Neural progenitor cell (in vitro differentiated cells): ENCODE measurements around the gene GNG7. TPM values are rescaled to one million over a fixed set of nuclear protein-coding genes. Genes with fewer than 3 reads are reported as not detected.

Experiments
- DNase-seq: peaks from one replicate; pipeline ENCODE4 v3.0.0-alpha.2; 2016; ENCODE audit warnings: low spot score
- H2AFZ ChIP-seq: fragments of 200-600 bp; sonication (generic); replicated peaks from 2 replicates; pipeline ENCODE4 v1.6.1; 2016; ENCODE audit warnings: antibody characterized with exemption
- H3F3A ChIP-seq: fragments of 200-600 bp; sonication (generic); 2 replicates; pipeline ENCODE4 v1.6.1; 2016; ENCODE audit warnings: antibody characterized with exemption, low read depth
- H3K27ac ChIP-seq: fragments of 200-600 bp; sonication (generic); 2 replicates; pipeline ENCODE4 v1.5.1; 2016; ENCODE audit warnings: mild to moderate bottlenecking
- H3K27me3 ChIP-seq: fragments of 200-600 bp; sonication (generic); 2 replicates; pipeline ENCODE4 v1.6.1; 2016; ENCODE audit warnings: mild to moderate bottlenecking, moderate library complexity
- H3K36me3 ChIP-seq: fragments of 200-600 bp; sonication (generic); 2 replicates; pipeline ENCODE4 v1.5.1; 2016
- H3K4me1 ChIP-seq: fragments of 200-600 bp; sonication (generic); 2 replicates; pipeline ENCODE4 v1.6.1; 2016; ENCODE audit warnings: mixed run types
- H3K4me2 ChIP-seq: fragments of 200-600 bp; sonication (generic); 2 replicates; pipeline ENCODE4 v1.6.1; 2016
- H3K4me3 ChIP-seq: fragments of 200-600 bp; sonication (generic); 2 replicates; pipeline ENCODE4 v1.5.1; 2016
- H3K79me2 ChIP-seq: fragments of 200-600 bp; sonication (generic); 2 replicates; pipeline ENCODE4 v1.6.1; 2016; ENCODE audit warnings: low read depth
- H3K9ac ChIP-seq: fragments of 200-600 bp; sonication (generic); 2 replicates; pipeline ENCODE4 v1.6.1; 2016
- H3K9me3 ChIP-seq: fragments of 200-600 bp; sonication (generic); 2 replicates; pipeline ENCODE4 v1.5.1; 2016; ENCODE audit warnings: low read depth
- H4K20me1 ChIP-seq: fragments of 200-600 bp; sonication (generic); 2 replicates; pipeline ENCODE4 v1.6.1; 2016; ENCODE audit warnings: low read depth
- H3K27ac Mint-ChIP-seq: 3 replicates; pipeline ENCODE4 v1.8.0; 2021; ENCODE audit warnings: mixed read lengths
- H3K27me3 Mint-ChIP-seq: 2 replicates; pipeline ENCODE4 v1.8.0; 2022; ENCODE audit warnings: low read depth, mild to moderate bottlenecking, inconsistent platforms, moderate library complexity, mixed read lengths; ENCODE audit not compliant: insufficient read depth
- H3K36me3 Mint-ChIP-seq: 3 replicates; pipeline ENCODE4 v1.8.0; 2021; ENCODE audit warnings: mixed read lengths
- H3K4me1 Mint-ChIP-seq: 3 replicates; pipeline ENCODE4 v1.8.0; 2021; ENCODE audit warnings: mixed read lengths
- H3K4me3 Mint-ChIP-seq: 3 replicates; pipeline ENCODE4 v1.8.0; 2021; ENCODE audit warnings: mild to moderate bottlenecking, moderate library complexity, mixed read lengths
- H3K9me3 Mint-ChIP-seq: 3 replicates; pipeline ENCODE4 v1.8.0; 2020; ENCODE audit warnings: mixed read lengths
- CTCF ChIP-seq: fragments of 200-600 bp; sonication (generic); IDR thresholded peaks from 2 replicates; pipeline ENCODE4 v1.5.1; 2017; ENCODE audit warnings: antibody characterized with exemption, mild to moderate bottlenecking
- EZH2 ChIP-seq: fragments of 200-600 bp; sonication (generic); IDR thresholded peaks from 2 replicates; pipeline ENCODE4 v1.6.1; 2017; ENCODE audit warnings: antibody characterized with exemption, mild to moderate bottlenecking, moderate library complexity
- EZH2phosphoT487 ChIP-seq: fragments of 200-600 bp; sonication (generic); IDR thresholded peaks from 2 replicates; pipeline ENCODE4 v1.6.1; 2017; ENCODE audit warnings: antibody characterized with exemption
- total RNA-seq: library from RNA; depleted of rRNA; stranded (reverse); fragments of >200 nt; gene quantifications from 2 replicates; pipeline ENCODE4 v1.2.3, GENCODE V29; 2015; ENCODE audit warnings: low replicate concordance

Gene GNG7
- total RNA-seq, 1 donor from 2014 or later, result 7.0 TPM

DNA sequence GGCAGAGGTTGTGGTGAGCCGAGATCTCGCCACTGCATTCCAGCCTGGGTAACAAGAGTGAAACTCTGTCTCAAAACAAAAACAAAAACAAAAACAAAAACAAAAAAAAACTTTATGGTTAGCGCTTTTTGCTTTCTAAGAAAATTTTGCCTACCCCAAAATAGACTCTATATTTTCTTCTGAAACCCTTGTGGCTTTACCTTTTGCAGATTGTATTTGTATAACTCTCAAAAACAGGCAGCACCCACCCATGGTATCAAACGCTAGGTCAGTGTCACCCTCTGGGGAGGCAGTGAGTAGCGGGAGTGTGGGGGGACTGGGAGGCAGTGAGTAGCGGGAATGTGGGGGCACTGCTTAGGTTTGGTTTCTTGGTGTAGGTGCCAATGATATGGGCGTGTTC, 44.9 kb upstream of the GNG7 start:
- no peaks in the 10 kb centered on the region for H3K9me3 ChIP-seq
- H4K20me1 ChIP-seq, result no peaks in the 10 kb centered on the region
- Mint-ChIP-seq H3K36me3 (no peaks in the 10 kb centered on the region), H3K27ac (no peak overlapping the region), H3K27me3 (peaks cover 21% of the 10 kb centered on the region), H3K4me1 (no peaks in the 10 kb centered on the region), H3K9me3 (no peaks in the 10 kb centered on the region), H3K4me3 (no peak overlapping the region)
- DNase-seq, result no peak
- no peak overlapping the region for H3K4me3 ChIP-seq
- no peak overlapping the region for H3K4me2 ChIP-seq
- no peaks in the 10 kb centered on the region for H3K36me3 ChIP-seq
- H3F3A ChIP-seq, result no peaks in the 10 kb centered on the region
- TF ChIP-seq EZH2, result no peak
- no peak for TF ChIP-seq EZH2phosphoT487
- no peak for TF ChIP-seq CTCF
- no peak overlapping the region for H3K27ac ChIP-seq
- no peaks in the 10 kb centered on the region for H3K4me1 ChIP-seq
- no peak overlapping the region for H3K9ac ChIP-seq
- H3K27me3 ChIP-seq, result peaks cover 66% of the 10 kb centered on the region
- no peaks in the 10 kb centered on the region for H3K79me2 ChIP-seq
- no peak overlapping the region for H2AFZ ChIP-seq

- H3K4me1 Mint-ChIP-seq, result peaks cover 7% of the 10 kb centered on the region
- H3K4me2 ChIP-seq, result no peak overlapping the region
- H3K79me2 ChIP-seq, result peaks cover 4% of the 10 kb centered on the region
- H3K9me3 ChIP-seq, result no peaks in the 10 kb centered on the region
- no peak for DNase-seq
- peaks cover 2% of the 10 kb centered on the region for H3K9me3 Mint-ChIP-seq
- TF ChIP-seq EZH2, result no peak
- TF ChIP-seq EZH2phosphoT487, result no peak
- no peak for TF ChIP-seq CTCF
- H4K20me1 ChIP-seq, result peaks cover 14% of the 10 kb centered on the region
- H3K27me3 Mint-ChIP-seq, result peaks cover 27% of the 10 kb centered on the region
- H3K4me3 Mint-ChIP-seq, result no peak overlapping the region
- no peak overlapping the region for H3K27ac ChIP-seq
- no peaks in the 10 kb centered on the region for H3K36me3 Mint-ChIP-seq
- no peak overlapping the region for H3K27ac Mint-ChIP-seq
- H3K4me3 ChIP-seq, result no peak overlapping the region
- no peaks in the 10 kb centered on the region for H3K36me3 ChIP-seq
- H3K4me1 ChIP-seq, result no peaks in the 10 kb centered on the region
- peaks cover 75% of the 10 kb centered on the region for H3K27me3 ChIP-seq
- no peak overlapping the region for H3K9ac ChIP-seq
- H3F3A ChIP-seq, result peaks cover 5% of the 10 kb centered on the region
- no peak overlapping the region for H2AFZ ChIP-seq
Observed at GRCh38 chr19:2744113-2744512, 41.6 kb upstream of the GNG7 start.

GRCh38 chr19:2743099-2743498, 40.6 kb upstream of the GNG7 start:
- peaks cover 6% of the 10 kb centered on the region for H3K79me2 ChIP-seq
- no peak overlapping the region for H3K4me3 ChIP-seq
- no peak overlapping the region for H3K27ac ChIP-seq
- H3K4me1 ChIP-seq, result no peaks in the 10 kb centered on the region
- H4K20me1 ChIP-seq, result peaks cover 14% of the 10 kb centered on the region
- Mint-ChIP-seq H3K27me3 (peaks cover 23% of the 10 kb centered on the region), H3K36me3 (no peaks in the 10 kb centered on the region), H3K4me3 (no peak overlapping the region), H3K4me1 (peaks cover 13% of the 10 kb centered on the region), H3K27ac (no peak overlapping the region), H3K9me3 (peaks cover 2% of the 10 kb centered on the region)
- no peaks in the 10 kb centered on the region for H3K9me3 ChIP-seq
- TF ChIP-seq CTCF, result no peak
- TF ChIP-seq EZH2, result no peak
- no peak for TF ChIP-seq EZH2phosphoT487
- no peaks in the 10 kb centered on the region for H3K36me3 ChIP-seq
- H3K9ac ChIP-seq, result no peak overlapping the region
- peaks cover 6% of the 10 kb centered on the region for H3F3A ChIP-seq
- H3K27me3 ChIP-seq, result peaks cover 65% of the 10 kb centered on the region
- no peak for DNase-seq
- H2AFZ ChIP-seq, result no peak overlapping the region
- H3K4me2 ChIP-seq, result no peak overlapping the region

DNA sequence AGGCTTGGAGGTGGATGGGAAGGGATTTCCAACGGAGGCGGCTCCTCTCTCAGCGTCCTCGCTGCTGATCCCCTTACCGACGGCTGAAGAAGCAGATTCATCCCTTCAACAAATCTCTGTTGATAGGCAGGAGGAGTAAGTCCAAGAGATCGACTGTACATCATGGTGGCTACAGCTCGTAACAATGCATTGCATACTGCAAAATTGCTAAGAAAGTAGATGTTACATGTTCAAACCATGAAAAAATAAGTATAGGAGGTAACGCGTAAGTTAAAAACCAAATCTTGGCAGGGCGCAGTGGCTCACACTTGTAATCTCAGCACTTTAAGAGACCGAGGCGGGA, 37.8 kb upstream of the GNG7 start:
- Histone ChIP-seq H3K9me3 (no peaks in the 10 kb centered on the region), H3K4me3 (no peak overlapping the region), H3K27me3 (peaks cover 42% of the 10 kb centered on the region), H2AFZ (no peak overlapping the region), H3K36me3 (no peaks in the 10 kb centered on the region), H3K4me2 (no peak overlapping the region), H3K4me1 (no peaks in the 10 kb centered on the region), H3K79me2 (peaks cover 6% of the 10 kb centered on the region), H3F3A (peaks cover 6% of the 10 kb centered on the region), H4K20me1 (peaks cover 19% of the 10 kb centered on the region), H3K27ac (no peak overlapping the region), H3K9ac (no peak overlapping the region)
- peaks cover 13% of the 10 kb centered on the region for H3K4me1 Mint-ChIP-seq
- DNase-seq, result no peak
- H3K36me3 Mint-ChIP-seq, result peaks cover 7% of the 10 kb centered on the region
- no peak for TF ChIP-seq EZH2
- no peak for TF ChIP-seq EZH2phosphoT487
- TF ChIP-seq CTCF, result no peak
- peak overlapping the region; percentile 92 for H3K4me3 Mint-ChIP-seq
- H3K27ac Mint-ChIP-seq, result no peak overlapping the region
- peaks cover 2% of the 10 kb centered on the region for H3K9me3 Mint-ChIP-seq
- peaks cover 16% of the 10 kb centered on the region for H3K27me3 Mint-ChIP-seq
